GM21367 (cell line): ENCODE measurements around the gene EPHA8.

ENCODE experiments used
- ATAC-seq: cut with Tn5 transposase; IDR thresholded peaks from one replicate; pipeline ENCODE4 v1.9.1; 2021; ENCODE audit not compliant: unreplicated experiment

Gene EPHA8

GRCh38 chr1:22612671-22613571, 49.6 kb downstream of the EPHA8 start:
- ATAC-seq = no peak

- ATAC-seq = no peak
Observed at GRCh38 chr1:22613572-22613918, 50.3 kb downstream of the EPHA8 start.

- no peak for ATAC-seq
Observed at GRCh38 chr1:22613951-22614350, 50.7 kb downstream of the EPHA8 start.

GRCh38 chr1:22615886-22616285, 52.6 kb downstream of the EPHA8 start:
- no peak for ATAC-seq

- ATAC-seq = no peak
Observed at GRCh38 chr1:22616571-22616970, 53.3 kb downstream of the EPHA8 start.

- ATAC-seq = no peak
Observed at GRCh38 chr1:22618056-22618455, 54.8 kb downstream of the EPHA8 start.

- no peak for ATAC-seq
Observed at GRCh38 chr1:22619252-22619651, 56.0 kb downstream of the EPHA8 start.

GRCh38 chr1:22619798-22620197, 56.5 kb downstream of the EPHA8 start:
- ATAC-seq = no peak

GRCh38 chr1:22621761-22622160, 58.5 kb downstream of the EPHA8 start:
- no peak for ATAC-seq

GRCh38 chr1:22625262-22625925, 62.1 kb downstream of the EPHA8 start:
- no peak for ATAC-seq

GRCh38 chr1:22626237-22627157, 63.2 kb downstream of the EPHA8 start:
- no peak for ATAC-seq

- no peak for ATAC-seq
Observed at GRCh38 chr1:22627331-22627730, 64.0 kb downstream of the EPHA8 start.

GRCh38 chr1:22628698-22629444, 65.6 kb downstream of the EPHA8 start:
- no peak for ATAC-seq

- no peak for ATAC-seq
Observed at GRCh38 chr1:22629886-22630285, 66.6 kb downstream of the EPHA8 start.

- ATAC-seq = no peak
Observed at GRCh38 chr1:22633697-22634463, 70.6 kb downstream of the EPHA8 start.

- no peak for ATAC-seq
Observed at GRCh38 chr1:22635436-22635835, 72.1 kb downstream of the EPHA8 start.

GRCh38 chr1:22636353-22636752, 73.1 kb downstream of the EPHA8 start, which contains the start of gene C1QA:
Gene C1QA, plus strand, starts transcription at chr1:22636628. Its CDS starts 989 bp downstream, at chr1:22637617.
- ATAC-seq = no peak

- ATAC-seq = no peak
Observed at GRCh38 chr1:22636927-22637326, 73.6 kb downstream of the EPHA8 start.

- ATAC-seq = no peak
Observed at GRCh38 chr1:22637907-22638445, 74.7 kb downstream of the EPHA8 start.
